ENCODE measurements around the gene WBP11. TPM values are rescaled to one million over a fixed set of nuclear protein-coding genes. Genes with fewer than 3 reads are reported as not detected.

The WBP11 gene
- total and polyA plus RNA-seq, 2 of the 13 experiments (the other 11 are each of a cell fraction or from before 2014, with no cell fraction given) = 7.6 to 31.0 TPM

GRCh38 chr12:14841761-14842160 lies 38.5 kb upstream of the WBP11 start (continued):
- TF ChIP-seq MED1 (CRISPR knock-in tag; IDR thresholded peaks at IDR 0.05) = peak; percentile 58
- TF ChIP-seq NFRKB (IDR thresholded peaks at IDR 0.05) = no peak
- TF ChIP-seq ZNF317 (CRISPR knock-in tag; IDR thresholded peaks at IDR 0.05) = peak; percentile 41; the same call in 1 of the 2 replicates
- TF ChIP-seq ZNF639 (CRISPR knock-in tag; conservative IDR thresholded peaks at IDR 0.05) = no peak
- no peak for TF ChIP-seq ZNF280B (CRISPR knock-in tag; IDR thresholded peaks at IDR 0.05; ENCODE audit: borderline replicate concordance)
- 0 out of 2 replicates have a peak, but pooled peaks have one; percentile 17 for TF ChIP-seq ZNF362 (CRISPR knock-in tag; IDR thresholded peaks at IDR 0.05; ENCODE audit: borderline replicate concordance)
- TF ChIP-seq KMT2A (CRISPR knock-in tag; IDR thresholded peaks at IDR 0.05) = 0 out of 2 replicates have a peak, but pooled peaks have one; percentile 39
- TF ChIP-seq ZMYM4 (CRISPR knock-in tag; IDR thresholded peaks at IDR 0.05) = peak; percentile 22; the same call in 1 of the 2 replicates
- TF ChIP-seq FOXO1 (CRISPR knock-in tag; IDR thresholded peaks at IDR 0.05) = peak; percentile 15; the same call in 1 of the 2 replicates
- TF ChIP-seq FOXA3 (CRISPR knock-in tag; IDR thresholded peaks at IDR 0.05) = peak; percentile 59; the same call in 1 of the 2 replicates
- TF ChIP-seq PATZ1 (CRISPR knock-in tag; IDR thresholded peaks at IDR 0.05) = peak; percentile 64
- TF ChIP-seq BCL6 (CRISPR knock-in tag; IDR thresholded peaks at IDR 0.05) = 0 out of 2 replicates have a peak, but pooled peaks have one; percentile 20
- peak; percentile 87 for TF ChIP-seq ZNF644 (CRISPR knock-in tag; IDR thresholded peaks at IDR 0.05; ENCODE audit: low read depth)
- peak; percentile 55; the same call in 1 of the 2 replicates for TF ChIP-seq DRAP1 (CRISPR knock-in tag; IDR thresholded peaks at IDR 0.05)
- no peak for TF ChIP-seq MTERF4 (CRISPR knock-in tag; IDR thresholded peaks at IDR 0.05)
- TF ChIP-seq FOXK2 (IDR thresholded peaks at IDR 0.05) = no peak
- TF ChIP-seq RARA (CRISPR knock-in tag; IDR thresholded peaks at IDR 0.05) = peak; percentile 51; the same call in 1 of the 2 replicates
- TF ChIP-seq HCFC1 (IDR thresholded peaks at IDR 0.05; ENCODE audit: low read depth, low read length) = no peak
- TF ChIP-seq ZFY (CRISPR knock-in tag; IDR thresholded peaks at IDR 0.05) = 0 out of 2 replicates have a peak, but pooled peaks have one; percentile 19
- TF ChIP-seq ISL2 (CRISPR knock-in tag; IDR thresholded peaks at IDR 0.05) = 0 out of 2 replicates have a peak, but pooled peaks have one; percentile 0
- TF ChIP-seq ZNF75D (CRISPR knock-in tag; IDR thresholded peaks at IDR 0.05; ENCODE audit: borderline replicate concordance) = no peak
- peak; percentile 52; the same call in 1 of the 2 replicates for TF ChIP-seq SOX5 (CRISPR knock-in tag; IDR thresholded peaks at IDR 0.05; ENCODE audit: borderline replicate concordance)
- TF ChIP-seq POLR2A (IDR thresholded peaks at IDR 0.05; ENCODE audit: insufficient read depth in 1 of 2, low read depth in 2 of 2, low read length in 2 of 2) = peak; percentile 45 to 47; a peak in 3 of 4 replicates
